LNCAP (cell line): ENCODE data around the gene ZBTB43.

Experiments
- TF ChIP-seq, protein P1 (sequence below): fragments of 450-650 bp; IDR thresholded peaks from 2 replicates; pipeline ENCODE4 v1.5.1; 2017; ENCODE audit warnings: mild to moderate bottlenecking

The ZBTB43 gene

DNA sequence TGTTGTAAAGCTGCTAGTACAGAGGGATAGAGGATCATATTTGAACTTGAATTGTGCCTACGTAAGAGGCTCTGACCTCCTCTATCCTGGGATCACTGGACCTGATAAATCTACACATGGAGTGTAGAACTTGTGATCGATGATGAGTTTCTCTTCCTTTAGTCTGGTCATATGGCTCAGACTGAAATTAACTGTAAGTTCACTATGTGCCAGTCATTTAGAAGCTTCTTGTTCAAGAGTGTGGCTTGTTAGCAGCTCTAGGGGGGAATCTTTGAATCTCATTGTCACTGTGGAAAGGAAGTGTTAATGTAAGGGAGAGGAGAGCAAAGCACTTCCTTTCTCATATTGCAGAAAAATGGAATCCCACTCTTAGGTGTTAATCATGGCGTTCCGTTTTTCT is 67.7 kb downstream of the ZBTB43 start:
- TF ChIP-seq, protein P1, sequence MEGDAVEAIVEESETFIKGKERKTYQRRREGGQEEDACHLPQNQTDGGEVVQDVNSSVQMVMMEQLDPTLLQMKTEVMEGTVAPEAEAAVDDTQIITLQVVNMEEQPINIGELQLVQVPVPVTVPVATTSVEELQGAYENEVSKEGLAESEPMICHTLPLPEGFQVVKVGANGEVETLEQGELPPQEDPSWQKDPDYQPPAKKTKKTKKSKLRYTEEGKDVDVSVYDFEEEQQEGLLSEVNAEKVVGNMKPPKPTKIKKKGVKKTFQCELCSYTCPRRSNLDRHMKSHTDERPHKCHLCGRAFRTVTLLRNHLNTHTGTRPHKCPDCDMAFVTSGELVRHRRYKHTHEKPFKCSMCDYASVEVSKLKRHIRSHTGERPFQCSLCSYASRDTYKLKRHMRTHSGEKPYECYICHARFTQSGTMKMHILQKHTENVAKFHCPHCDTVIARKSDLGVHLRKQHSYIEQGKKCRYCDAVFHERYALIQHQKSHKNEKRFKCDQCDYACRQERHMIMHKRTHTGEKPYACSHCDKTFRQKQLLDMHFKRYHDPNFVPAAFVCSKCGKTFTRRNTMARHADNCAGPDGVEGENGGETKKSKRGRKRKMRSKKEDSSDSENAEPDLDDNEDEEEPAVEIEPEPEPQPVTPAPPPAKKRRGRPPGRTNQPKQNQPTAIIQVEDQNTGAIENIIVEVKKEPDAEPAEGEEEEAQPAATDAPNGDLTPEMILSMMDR = no peak

DNA sequence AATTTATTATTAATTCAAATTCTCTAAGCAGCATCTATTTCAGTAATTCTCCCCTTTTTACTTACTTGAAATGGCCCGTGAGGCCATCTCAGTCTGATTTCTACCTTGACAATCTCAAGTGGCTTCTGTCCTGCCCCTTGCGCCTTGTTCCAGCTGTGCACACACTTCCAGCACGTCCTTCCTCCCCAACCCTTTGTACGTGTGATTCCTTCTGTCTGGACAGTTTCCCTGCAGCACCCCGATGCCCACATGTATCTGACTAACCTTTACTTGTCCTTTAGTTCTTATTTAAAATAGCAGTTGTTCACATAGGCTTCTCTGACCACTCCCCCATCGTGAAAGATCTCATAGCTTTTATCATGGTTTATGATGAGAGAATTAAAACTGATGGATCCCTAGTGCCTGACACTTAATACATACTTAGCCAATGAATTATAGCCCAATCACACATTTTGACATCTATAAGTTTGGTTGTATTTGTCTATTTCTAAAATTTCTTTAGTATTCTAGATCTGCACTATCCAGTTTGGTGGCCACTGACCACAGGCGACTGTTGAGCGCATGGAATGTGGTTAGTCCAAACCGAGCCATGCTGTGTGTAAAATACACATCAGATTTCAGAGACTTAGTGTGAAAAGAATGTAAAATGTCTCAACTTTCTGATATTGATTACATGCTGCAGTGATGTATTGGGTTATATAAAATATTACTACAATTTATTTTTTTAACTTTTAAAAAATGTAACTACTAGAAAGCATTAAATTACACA is 69.9 kb downstream of the ZBTB43 start:
- TF ChIP-seq, protein P1 = no peak

DNA sequence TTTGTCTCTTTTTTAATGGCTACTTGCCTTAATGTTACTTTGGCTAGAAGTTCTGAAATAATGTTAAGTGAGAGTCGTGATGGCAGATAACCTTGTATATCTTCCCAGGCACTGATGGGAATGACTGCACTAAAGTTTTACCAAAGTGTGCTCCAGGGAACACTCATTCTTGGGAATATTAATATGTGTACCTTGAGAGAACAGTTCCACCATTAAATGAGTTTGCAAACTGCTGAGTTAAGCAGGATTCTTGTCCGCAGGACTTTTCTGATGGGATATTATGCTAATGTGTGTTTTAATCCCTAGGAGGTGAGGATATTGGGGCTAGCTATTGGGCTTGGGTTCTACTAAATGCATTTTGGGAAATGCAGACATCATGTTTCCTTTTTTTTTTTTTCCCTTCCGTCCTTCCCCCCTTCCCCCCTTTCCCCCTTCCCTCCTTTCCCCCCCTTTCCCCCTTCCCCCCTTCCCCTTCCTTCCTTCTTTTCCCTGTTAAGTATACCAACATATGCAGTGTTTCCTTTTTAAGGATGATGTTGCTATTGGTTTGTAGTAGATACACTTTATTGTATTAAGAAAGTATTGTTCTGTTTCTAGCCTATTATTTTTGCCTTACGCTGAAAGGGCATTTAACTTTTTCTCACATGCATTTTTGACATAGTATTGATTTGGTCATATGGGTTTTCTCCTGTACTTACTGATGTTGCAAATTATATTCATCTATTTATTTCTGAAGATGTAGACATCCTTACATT is 71.1 kb downstream of the ZBTB43 start:
- TF ChIP-seq, protein P1 = no peak

- TF ChIP-seq, protein P1 = no peak
These were observed 71.7 kb downstream of the ZBTB43 start for GRCh38 chr9:126876531-126876930.

DNA sequence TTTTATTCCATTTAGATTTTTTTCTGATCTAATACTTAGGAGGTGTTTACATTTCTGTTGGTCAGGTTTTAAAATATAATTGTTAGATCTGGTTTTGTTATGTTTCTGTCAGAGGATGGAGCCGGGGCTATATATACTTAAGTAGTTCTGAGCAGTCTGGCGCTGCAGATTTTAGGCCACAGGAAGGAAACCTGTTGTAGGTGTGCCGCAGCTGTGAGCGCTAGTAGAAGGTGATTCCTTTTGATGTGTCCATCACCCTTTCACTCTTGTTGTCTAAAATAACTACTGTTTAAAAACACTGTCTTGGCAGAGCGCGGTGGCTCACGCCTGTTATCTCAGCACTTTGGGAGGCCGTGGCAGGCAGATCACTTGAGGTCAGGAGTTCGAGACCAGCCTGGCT is 72.6 kb downstream of the ZBTB43 start:
- TF ChIP-seq, protein P1 = no peak

DNA sequence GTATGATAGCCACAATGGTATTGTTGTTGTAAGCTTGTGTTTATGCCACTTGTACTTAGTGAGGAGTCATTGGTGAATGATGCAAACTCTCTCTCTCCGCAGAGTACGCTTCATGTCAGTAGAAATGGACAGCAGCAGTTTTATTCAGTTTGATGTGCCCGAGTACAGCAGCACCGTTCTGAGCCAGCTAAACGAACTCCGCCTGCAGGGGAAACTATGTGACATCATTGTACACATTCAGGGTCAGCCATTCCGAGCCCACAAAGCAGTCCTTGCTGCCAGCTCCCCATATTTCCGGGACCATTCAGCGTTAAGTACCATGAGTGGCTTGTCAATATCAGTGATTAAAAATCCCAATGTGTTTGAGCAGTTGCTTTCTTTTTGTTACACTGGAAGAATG is 74.4 kb downstream of the ZBTB43 start:
- TF ChIP-seq, protein P1 = no peak

DNA sequence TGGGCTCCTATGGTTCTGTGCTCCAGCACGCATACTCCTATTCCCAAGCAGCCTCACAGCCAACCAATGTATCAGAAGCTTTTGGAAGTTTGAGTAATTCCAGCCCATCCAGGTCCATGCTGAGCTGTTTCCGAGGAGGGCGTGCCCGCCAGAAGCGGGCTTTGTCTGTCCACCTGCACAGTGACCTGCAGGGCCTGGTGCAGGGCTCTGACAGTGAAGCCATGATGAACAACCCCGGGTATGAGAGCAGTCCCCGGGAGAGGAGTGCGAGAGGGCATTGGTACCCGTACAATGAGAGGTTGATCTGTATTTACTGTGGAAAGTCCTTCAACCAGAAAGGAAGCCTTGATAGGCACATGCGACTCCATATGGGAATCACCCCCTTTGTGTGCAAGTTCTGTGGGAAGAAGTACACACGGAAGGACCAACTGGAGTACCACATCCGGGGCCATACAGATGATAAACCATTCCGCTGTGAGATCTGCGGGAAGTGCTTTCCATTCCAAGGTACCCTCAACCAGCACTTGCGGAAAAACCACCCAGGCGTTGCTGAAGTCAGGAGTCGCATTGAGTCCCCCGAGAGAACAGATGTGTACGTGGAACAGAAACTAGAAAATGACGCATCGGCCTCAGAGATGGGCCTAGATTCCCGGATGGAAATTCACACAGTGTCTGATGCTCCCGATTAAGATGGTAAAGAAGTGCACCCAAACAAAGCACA is 75.5 kb downstream of the ZBTB43 start:
- TF ChIP-seq, protein P1 = no peak
